Liver (tissue), 9 donors: ENCODE data around the gene SFTA2. TPM values are rescaled to one million over a fixed set of nuclear protein-coding genes. Genes with fewer than 3 reads are reported as not detected.

Source experiments
- DNase-seq: peaks from one replicate; pipeline ENCODE4 v3.0.0-alpha.2; 2017; ENCODE audit warnings: low spot score
- H3K27ac ChIP-seq, 2 donors: one replicate each; pipeline ENCODE4 v1.7.0; 2013; ENCODE audit warnings: inconsistent platforms in 2 of 2, low read length in 2 of 2, control low read depth in 1 of 2, low read depth in 1 of 2, mild to moderate bottlenecking in 1 of 2
- H3K27me3 ChIP-seq, 4 donors: one replicate each; pipeline versions ENCODE4 v1.6.1 to v1.7.0; 2013; ENCODE audit warnings: low read length in 3 of 4, inconsistent platforms in 1 of 4, mild to moderate bottlenecking in 1 of 4, moderate library complexity in 1 of 4; ENCODE audit not compliant: control insufficient read depth in 4 of 4, insufficient read depth in 4 of 4
- H3K36me3 ChIP-seq, 4 donors: one replicate each; pipeline versions ENCODE4 v1.6.1 to v1.7.0; 2013; ENCODE audit warnings: low read length in 3 of 4, mild to moderate bottlenecking in 3 of 4, low read depth in 1 of 4, moderate library complexity in 1 of 4; ENCODE audit not compliant: control insufficient read depth in 4 of 4, insufficient read depth in 3 of 4
- H3K4me1 ChIP-seq, 4 donors: one replicate each; pipeline versions ENCODE4 v1.6.1 to v1.7.0; 2013; ENCODE audit warnings: low read length in 3 of 4, mild to moderate bottlenecking in 3 of 4, moderate library complexity in 1 of 4; ENCODE audit not compliant: control insufficient read depth in 4 of 4, insufficient read depth in 4 of 4
- H3K4me3 ChIP-seq, 3 donors: one replicate each; pipeline versions ENCODE4 v1.6.1 to v1.7.0; 2013; ENCODE audit warnings: low read length in 3 of 3, control low read depth in 1 of 3, low read depth in 1 of 3, mild to moderate bottlenecking in 1 of 3
- H3K9ac ChIP-seq, 2 donors: one replicate each; pipeline ENCODE4 v1.7.0; 2013; ENCODE audit warnings: low read length in 2 of 2, mild to moderate bottlenecking in 2 of 2, moderate library complexity in 2 of 2, control low read depth in 1 of 2, low read depth in 1 of 2
- H3K9me3 ChIP-seq, 4 donors: one replicate each; pipeline versions ENCODE4 v1.6.1 to v1.7.0; 2013; ENCODE audit warnings: low read length in 3 of 4; ENCODE audit not compliant: control insufficient read depth in 4 of 4
- ATF3 ChIP-seq: IDR thresholded peaks from 2 replicates; pipeline ENCODE4 v1.6.1; 2016; ENCODE audit warnings: antibody characterized with exemption
- EGR1 ChIP-seq, 2 donors: IDR thresholded peaks; 2 replicates each; pipeline ENCODE4 v1.6.1; 2016 to 2018; ENCODE audit warnings: antibody characterized with exemption in 2 of 2, low read depth in 2 of 2
- FOXA1 ChIP-seq: IDR thresholded peaks from 2 replicates; pipeline ENCODE4 v1.6.1; 2016; ENCODE audit warnings: antibody characterized with exemption
- FOXA2 ChIP-seq: IDR thresholded peaks from 2 replicates; pipeline ENCODE4 v1.6.1; 2016; ENCODE audit warnings: antibody characterized with exemption
- HNF4A ChIP-seq, 2 donors: conservative IDR thresholded peaks; 2 replicates each; pipeline ENCODE4 v1.6.1; 2016; ENCODE audit warnings: antibody characterized with exemption in 2 of 2, mild to moderate bottlenecking in 2 of 2
- HNF4G ChIP-seq: IDR thresholded peaks from 2 replicates; pipeline ENCODE4 v1.6.1; 2016; ENCODE audit warnings: antibody characterized with exemption
- JUND ChIP-seq, 2 donors: IDR thresholded peaks; 2 replicates each; pipeline ENCODE4 v1.6.1; 2016; ENCODE audit warnings: antibody characterized with exemption in 2 of 2
- MAX ChIP-seq: IDR thresholded peaks from 2 replicates; pipeline ENCODE4 v1.6.1; 2016; ENCODE audit warnings: antibody characterized with exemption
- RAD21 ChIP-seq, 2 donors: IDR thresholded peaks; 2 replicates each; pipeline ENCODE4 v1.6.1; 2016; ENCODE audit warnings: antibody characterized with exemption in 2 of 2, mild to moderate bottlenecking in 2 of 2
- REST ChIP-seq: IDR thresholded peaks from 2 replicates; pipeline ENCODE4 v1.6.1; 2016; ENCODE audit warnings: antibody characterized with exemption, mild to moderate bottlenecking
- SP1 ChIP-seq: IDR thresholded peaks from 2 replicates; pipeline ENCODE4 v1.6.1; 2018; ENCODE audit warnings: antibody characterized with exemption, mild to moderate bottlenecking
- TAF1 ChIP-seq: conservative IDR thresholded peaks from 2 replicates; pipeline ENCODE4 v1.6.1; 2016; ENCODE audit warnings: antibody characterized with exemption, mild to moderate bottlenecking
- YY1 ChIP-seq: IDR thresholded peaks from 2 replicates; pipeline ENCODE4 v1.6.1; 2016; ENCODE audit warnings: antibody characterized with exemption, mild to moderate bottlenecking
- ZBTB33 ChIP-seq: IDR thresholded peaks from 2 replicates; pipeline ENCODE4 v1.6.1; 2016; ENCODE audit warnings: antibody characterized with exemption
- WGBS: extraction: QIAGEN DNeasy Blood & Tissue Kit; methylation state at CpG from one replicate; pipeline ENCODE4 v1.1.7; 2013; 5-methylcytosine and 5-hydroxymethylcytosine counted together
- polyA plus RNA-seq, 2 donors: library from polyadenylated mRNA; stranded (reverse) in 1 of 2; unstranded in 1 of 2; fragments of 200-250 nt in 1 of 2; fragments of >200 nt in 1 of 2; fragmentation: Nextera tagmentation in 1 of 2; extraction: Ambion mirVana in 1 of 2; gene quantifications; one replicate each; pipeline versions ENCODE4 v1.2.1 to v1.2.3, GENCODE V29; 2013 to 2015
- total RNA-seq, 2 donors: library from RNA; depleted of rRNA; stranded (reverse); fragments of >200 nt; gene quantifications; one replicate each; pipeline ENCODE4 v1.2.3, GENCODE V29; 2014
- donor health status: healthy.
- donor health status: healthy.
- donor health status: healthy.
- donor health status: healthy.
- donor health status: healthy.

Gene SFTA2
- total and polyA plus RNA-seq, 4 donors = 0.60 TPM; not detected in 3

GRCh38 chr6:30901436-30901835, 30.5 kb downstream of the SFTA2 start:
- DNase-seq = no peak
- Histone ChIP-seq H3K4me3 (no peak overlapping the region), H3K36me3 (peaks cover 0 to 13% (median 0%) of the 10 kb centered on the region in 4 donors), H3K27ac (no peak overlapping the region), H3K4me1 (no peaks in the 10 kb centered on the region), H3K27me3 (no peaks in the 10 kb centered on the region), H3K9ac (no peak overlapping the region), H3K9me3 (no peaks in the 10 kb centered on the region)
- TF ChIP-seq FOXA1 = no peak
- TF ChIP-seq HNF4G = no peak
- no peak for TF ChIP-seq REST
- no peak for TF ChIP-seq JUND (IDR thresholded peaks at IDR 0.05)
- TF ChIP-seq TAF1 = no peak
- TF ChIP-seq MAX = no peak
- TF ChIP-seq ATF3 = no peak
- TF ChIP-seq RAD21 (IDR thresholded peaks at IDR 0.05) = no peak
- no peak for TF ChIP-seq HNF4A (conservative IDR thresholded peaks at IDR 0.05)
- no peak for TF ChIP-seq SP1
- no peak for TF ChIP-seq FOXA2
- TF ChIP-seq YY1 = no peak
- no peak for TF ChIP-seq EGR1 (IDR thresholded peaks at IDR 0.05; ENCODE audit: low read depth in 2 of 2)

- Histone ChIP-seq H3K27ac (no peak overlapping the region), H3K4me3 (no peak overlapping the region), H3K9me3 (no peaks in the 10 kb centered on the region), H3K9ac (no peak overlapping the region), H3K27me3 (no peaks in the 10 kb centered on the region), H3K4me1 (no peaks in the 10 kb centered on the region), H3K36me3 (peaks cover 0 to 13% (median 0%) of the 10 kb centered on the region in 4 donors)
- no peak for DNase-seq
- 90% methylated on average over 1 of the region's 1 CpG for WGBS
- no peak for TF ChIP-seq ZBTB33
Measured at GRCh38 chr6:30900863-30901417, 31.0 kb downstream of the SFTA2 start.
